Liver (tissue), 3 donors: ENCODE results near the gene JMJD7.

ENCODE experiments used
- CTCF ChIP-seq: fragments of 150-350 bp; IDR thresholded peaks from 2 replicates; pipeline ENCODE4 v1.5.1; 2017; ENCODE audit warnings: improper control_type of control experiment, low read depth, low read length; ENCODE audit not compliant: missing input control
- EGR1 ChIP-seq, 2 donors: IDR thresholded peaks; 2 replicates each; pipeline ENCODE4 v1.6.1; 2016 to 2018; ENCODE audit warnings: antibody characterized with exemption in 2 of 2, low read depth in 2 of 2
- MAX ChIP-seq: IDR thresholded peaks from 2 replicates; pipeline ENCODE4 v1.6.1; 2016; ENCODE audit warnings: antibody characterized with exemption
- RAD21 ChIP-seq, 2 donors: IDR thresholded peaks; 2 replicates each; pipeline ENCODE4 v1.6.1; 2016; ENCODE audit warnings: antibody characterized with exemption in 2 of 2, mild to moderate bottlenecking in 2 of 2
- TAF1 ChIP-seq: conservative IDR thresholded peaks from 2 replicates; pipeline ENCODE4 v1.6.1; 2016; ENCODE audit warnings: antibody characterized with exemption, mild to moderate bottlenecking
- TF ChIP-seq, protein P1 (sequence below): IDR thresholded peaks from 2 replicates; pipeline ENCODE4 v1.6.1; 2016; ENCODE audit warnings: antibody characterized with exemption, mild to moderate bottlenecking
- TF ChIP-seq, protein P2 (sequence below): IDR thresholded peaks from 2 replicates; pipeline ENCODE4 v1.6.1; 2016; ENCODE audit warnings: antibody characterized with exemption
- donor health status: healthy.
- donor health status: healthy.

- no peak for TF ChIP-seq CTCF
- TF ChIP-seq MAX, result no peak
- no peak for TF ChIP-seq EGR1 (IDR thresholded peaks at IDR 0.05; ENCODE audit: low read depth in 2 of 2)
- TF ChIP-seq, protein P1, sequence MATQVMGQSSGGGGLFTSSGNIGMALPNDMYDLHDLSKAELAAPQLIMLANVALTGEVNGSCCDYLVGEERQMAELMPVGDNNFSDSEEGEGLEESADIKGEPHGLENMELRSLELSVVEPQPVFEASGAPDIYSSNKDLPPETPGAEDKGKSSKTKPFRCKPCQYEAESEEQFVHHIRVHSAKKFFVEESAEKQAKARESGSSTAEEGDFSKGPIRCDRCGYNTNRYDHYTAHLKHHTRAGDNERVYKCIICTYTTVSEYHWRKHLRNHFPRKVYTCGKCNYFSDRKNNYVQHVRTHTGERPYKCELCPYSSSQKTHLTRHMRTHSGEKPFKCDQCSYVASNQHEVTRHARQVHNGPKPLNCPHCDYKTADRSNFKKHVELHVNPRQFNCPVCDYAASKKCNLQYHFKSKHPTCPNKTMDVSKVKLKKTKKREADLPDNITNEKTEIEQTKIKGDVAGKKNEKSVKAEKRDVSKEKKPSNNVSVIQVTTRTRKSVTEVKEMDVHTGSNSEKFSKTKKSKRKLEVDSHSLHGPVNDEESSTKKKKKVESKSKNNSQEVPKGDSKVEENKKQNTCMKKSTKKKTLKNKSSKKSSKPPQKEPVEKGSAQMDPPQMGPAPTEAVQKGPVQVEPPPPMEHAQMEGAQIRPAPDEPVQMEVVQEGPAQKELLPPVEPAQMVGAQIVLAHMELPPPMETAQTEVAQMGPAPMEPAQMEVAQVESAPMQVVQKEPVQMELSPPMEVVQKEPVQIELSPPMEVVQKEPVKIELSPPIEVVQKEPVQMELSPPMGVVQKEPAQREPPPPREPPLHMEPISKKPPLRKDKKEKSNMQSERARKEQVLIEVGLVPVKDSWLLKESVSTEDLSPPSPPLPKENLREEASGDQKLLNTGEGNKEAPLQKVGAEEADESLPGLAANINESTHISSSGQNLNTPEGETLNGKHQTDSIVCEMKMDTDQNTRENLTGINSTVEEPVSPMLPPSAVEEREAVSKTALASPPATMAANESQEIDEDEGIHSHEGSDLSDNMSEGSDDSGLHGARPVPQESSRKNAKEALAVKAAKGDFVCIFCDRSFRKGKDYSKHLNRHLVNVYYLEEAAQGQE, result no peak
- TF ChIP-seq, protein P2, sequence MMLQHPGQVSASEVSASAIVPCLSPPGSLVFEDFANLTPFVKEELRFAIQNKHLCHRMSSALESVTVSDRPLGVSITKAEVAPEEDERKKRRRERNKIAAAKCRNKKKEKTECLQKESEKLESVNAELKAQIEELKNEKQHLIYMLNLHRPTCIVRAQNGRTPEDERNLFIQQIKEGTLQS, result no peak
- TF ChIP-seq TAF1, result no peak
- no peak for TF ChIP-seq RAD21 (IDR thresholded peaks at IDR 0.05)
These were observed 22.8 kb upstream of the JMJD7 start for GRCh38 chr15:41804916-41805666.
